ENCODE data around the gene SLC41A2.
"Not testable (repeated sequence)": the region's sequence is repeated elsewhere in the genome, so short reads cannot be mapped to it uniquely, and the experiment has no call there.

Gene SLC41A2

GRCh38 chr12:104964167-104964855 lies 6.2 kb upstream of the SLC41A2 start:
- DNase-seq (ENCODE audit: low read depth) = no peak

DNA sequence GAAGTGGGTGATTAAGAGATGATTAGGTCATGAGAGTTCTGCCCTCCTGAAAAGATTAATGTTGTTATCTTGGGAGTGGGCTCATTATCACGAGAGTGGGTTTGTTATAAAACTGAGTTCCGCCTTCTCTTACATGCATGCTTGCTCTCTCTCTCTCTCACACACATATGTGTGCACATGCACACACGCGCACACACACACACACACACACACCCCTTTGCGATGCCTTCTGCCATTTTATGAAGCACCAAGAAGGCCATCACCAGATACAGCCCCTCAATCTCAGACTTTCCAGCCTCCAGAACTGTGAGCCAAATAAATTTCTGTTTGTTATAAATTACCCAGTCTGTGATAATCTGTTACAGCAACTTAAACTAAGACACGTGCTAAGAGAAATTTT lies 5.7 kb upstream of the SLC41A2 start:
- no peak for DNase-seq (ENCODE audit: low read depth)

DNA sequence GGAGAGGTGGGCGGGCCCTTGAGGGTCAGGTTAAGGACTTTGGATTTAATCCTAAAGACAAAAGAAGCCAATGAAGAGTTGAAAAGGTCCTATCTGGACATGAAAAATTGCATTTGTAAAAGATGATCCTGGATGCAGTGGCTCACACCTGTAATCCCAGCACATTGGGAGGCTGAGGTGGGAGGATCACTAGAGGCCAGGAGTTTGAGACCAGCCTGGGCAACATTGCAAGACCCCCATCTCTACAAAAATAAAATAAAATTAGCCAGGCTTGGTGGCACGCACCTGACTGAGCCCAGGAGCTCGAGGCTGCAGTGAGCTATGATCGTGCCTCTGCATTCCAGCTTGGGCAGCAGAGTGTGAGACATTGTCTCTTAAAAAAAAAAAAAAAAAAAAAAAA lies 2.4 kb upstream of the SLC41A2 start:
- DNase-seq (ENCODE audit: low read depth) = no peak

- peak; percentile 33 for DNase-seq (ENCODE audit: low read depth)
Measured at GRCh38 chr12:104959335-104959841, 1.3 kb upstream of the SLC41A2 start.

DNA sequence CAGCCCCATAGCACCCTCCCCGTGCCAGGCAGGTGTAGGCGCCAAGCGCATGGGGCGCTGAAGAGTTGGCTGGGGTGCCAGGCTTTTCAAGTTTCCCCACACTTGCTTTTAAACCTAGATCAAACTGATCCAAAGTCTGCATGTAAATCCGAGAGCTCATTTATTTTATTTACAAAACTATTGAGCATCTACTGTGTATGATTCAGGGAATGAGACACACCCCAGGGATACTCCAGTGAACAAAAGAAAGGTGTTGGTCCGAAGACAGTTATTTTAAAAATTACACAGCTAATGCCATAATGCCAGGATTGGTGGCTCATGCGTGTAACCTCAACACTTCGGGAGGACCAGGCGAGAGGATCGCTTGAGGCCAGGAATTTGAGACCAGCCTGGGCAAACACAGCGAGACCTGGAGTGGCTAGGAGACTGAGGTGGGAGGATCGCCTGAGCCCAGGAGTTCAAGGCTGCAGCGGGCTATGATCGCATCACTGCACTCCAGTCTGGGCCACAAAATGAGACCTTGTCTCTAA lies 780 bp upstream of the SLC41A2 start:
- no peak for DNase-seq (ENCODE audit: low read depth)

DNA sequence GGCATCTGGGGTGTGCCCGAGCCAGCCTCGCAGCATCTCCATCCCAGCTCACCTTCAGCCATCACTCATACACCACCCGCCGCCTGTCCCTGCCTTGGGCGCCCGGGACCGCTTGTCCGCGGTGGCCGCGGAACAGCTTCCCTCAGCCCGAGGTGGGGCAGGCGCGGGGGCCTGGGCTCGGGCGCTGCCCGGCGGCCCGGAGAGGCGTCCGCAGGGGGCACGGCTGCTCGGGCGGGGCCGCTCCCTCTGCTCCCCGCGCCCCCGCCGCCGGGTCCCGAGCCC lies 430 bp downstream of the SLC41A2 start:
- no peak for DNase-seq (ENCODE audit: low read depth)

GRCh38 chr12:104956870-104957718 lies 996 bp downstream of the SLC41A2 start:
- no peak for DNase-seq (ENCODE audit: low read depth)

- DNase-seq (ENCODE audit: low read depth) = no peak
Measured at GRCh38 chr12:104955703-104956102, 2.4 kb downstream of the SLC41A2 start.

- DNase-seq (ENCODE audit: low read depth) = no peak
Measured at GRCh38 chr12:104953323-104953722, 4.8 kb downstream of the SLC41A2 start.

DNA sequence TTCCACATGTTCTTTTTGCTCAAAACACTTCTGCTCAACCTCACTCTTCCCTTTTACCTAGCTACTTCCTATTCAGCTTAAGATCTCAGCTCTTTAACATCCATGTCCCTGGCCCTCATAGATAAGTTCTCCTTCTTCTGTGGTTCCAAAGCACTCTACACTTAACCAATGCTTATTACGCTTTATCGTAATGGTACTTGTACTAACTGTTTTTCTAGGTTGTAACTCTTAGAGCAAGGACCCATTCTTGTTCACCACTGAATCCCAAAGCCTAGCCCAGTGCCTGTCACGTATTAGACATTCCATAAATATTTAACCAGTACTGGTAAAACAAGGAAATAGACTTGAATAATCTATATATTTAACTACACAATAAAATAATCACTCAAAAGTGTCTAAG lies 5.3 kb downstream of the SLC41A2 start:
- DNase-seq (ENCODE audit: low read depth) = no peak

DNA sequence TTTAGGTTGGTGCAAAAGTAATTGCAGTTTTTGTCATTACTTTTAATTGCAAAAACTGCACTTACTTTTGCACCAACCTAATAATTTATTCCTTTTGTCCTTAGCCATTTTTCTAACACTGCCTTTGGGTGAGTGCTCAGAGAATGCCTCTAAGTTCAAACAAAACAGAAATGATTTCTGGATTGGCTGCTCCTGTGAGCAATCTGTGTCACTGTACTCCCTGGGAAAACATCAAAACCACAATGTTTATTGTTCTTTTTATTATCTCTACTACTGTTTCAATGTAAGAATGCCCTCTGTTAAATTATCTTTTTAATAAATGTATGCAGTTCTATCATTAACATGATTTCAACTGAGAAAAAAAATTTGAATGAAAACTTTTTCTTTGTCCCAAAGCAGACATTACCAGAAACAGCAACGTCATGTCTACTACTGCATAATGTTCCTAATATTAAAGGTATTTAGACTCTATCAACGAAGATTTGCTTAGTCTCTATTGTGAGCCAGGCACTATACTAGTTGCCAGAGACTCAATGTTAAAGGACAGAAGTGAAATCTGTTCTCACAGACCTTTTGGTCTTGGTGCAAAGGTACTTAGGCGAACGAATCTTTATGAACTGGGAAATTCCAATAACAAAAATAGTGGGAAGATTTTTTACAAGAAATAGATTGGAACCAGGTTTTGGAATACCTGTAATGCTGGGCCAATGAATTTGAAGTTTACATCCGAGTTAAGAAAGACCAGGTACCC lies 6.2 kb downstream of the SLC41A2 start:
- DNase-seq (ENCODE audit: low read depth) = peak; percentile 27

GRCh38 chr12:104948716-104949115 lies 9.4 kb downstream of the SLC41A2 start:
- not testable (repeated sequence) for DNase-seq (ENCODE audit: low read depth)

DNA sequence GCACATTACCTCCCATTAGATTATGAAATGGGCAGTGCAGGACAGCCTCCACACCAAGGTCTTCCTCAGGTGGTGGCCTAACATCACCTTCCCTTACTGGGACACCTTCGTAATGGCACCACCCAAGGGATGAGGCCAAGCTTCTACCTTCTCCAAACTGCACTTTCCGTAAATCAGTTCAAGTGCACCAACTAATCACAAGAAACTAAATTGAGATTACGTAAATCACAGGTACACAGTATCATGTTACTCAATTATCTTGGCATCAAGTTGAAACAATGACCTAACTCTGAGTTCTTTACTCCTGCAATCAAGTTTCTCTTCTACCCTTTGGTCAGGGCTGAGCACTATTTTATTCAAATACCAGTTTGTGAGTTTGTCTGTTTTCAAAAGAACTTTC lies 13.8 kb downstream of the SLC41A2 start:
- no peak for DNase-seq (ENCODE audit: low read depth)

DNA sequence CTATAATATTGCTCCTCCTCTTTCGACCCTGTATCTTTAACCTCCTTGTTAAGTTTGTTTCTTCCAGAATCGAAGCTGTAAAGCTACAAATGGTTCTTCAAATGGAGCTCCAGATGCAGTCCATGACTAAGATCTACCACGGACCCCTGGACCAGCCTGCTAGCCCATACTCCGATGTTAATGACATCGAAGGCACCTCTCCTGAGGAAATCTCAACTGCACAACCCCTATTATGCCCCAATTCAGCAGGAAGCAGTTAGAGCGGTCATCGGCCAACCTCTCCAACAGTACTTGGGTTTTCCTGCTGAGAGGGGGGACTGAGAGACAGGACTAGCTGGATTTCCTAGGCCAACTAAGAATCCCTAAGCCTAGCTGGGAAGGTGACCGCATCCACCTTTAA lies 14.7 kb downstream of the SLC41A2 start:
- not testable (repeated sequence) for DNase-seq (ENCODE audit: low read depth)

DNA sequence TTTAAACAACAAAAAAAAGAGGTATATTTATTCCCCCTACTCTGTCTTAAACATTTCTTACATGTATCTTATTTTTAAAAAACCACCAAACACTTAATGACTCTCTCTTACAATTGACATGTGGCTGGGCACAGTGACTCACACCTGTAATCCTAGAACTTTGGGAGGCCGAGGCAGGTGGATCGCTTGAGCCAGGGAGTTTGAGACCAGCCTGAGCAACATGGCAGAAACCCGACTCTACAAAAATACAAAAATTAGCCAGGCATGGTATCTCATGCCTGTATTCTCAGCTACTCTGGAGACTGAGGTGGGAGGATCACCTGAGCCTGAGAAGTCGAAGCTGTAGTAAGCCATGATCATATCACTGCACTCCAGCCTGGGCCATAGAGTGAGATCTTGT lies 16.0 kb downstream of the SLC41A2 start:
- no peak for DNase-seq (ENCODE audit: low read depth)

GRCh38 chr12:104941454-104941853 lies 16.6 kb downstream of the SLC41A2 start:
- no peak for DNase-seq (ENCODE audit: low read depth)

DNA sequence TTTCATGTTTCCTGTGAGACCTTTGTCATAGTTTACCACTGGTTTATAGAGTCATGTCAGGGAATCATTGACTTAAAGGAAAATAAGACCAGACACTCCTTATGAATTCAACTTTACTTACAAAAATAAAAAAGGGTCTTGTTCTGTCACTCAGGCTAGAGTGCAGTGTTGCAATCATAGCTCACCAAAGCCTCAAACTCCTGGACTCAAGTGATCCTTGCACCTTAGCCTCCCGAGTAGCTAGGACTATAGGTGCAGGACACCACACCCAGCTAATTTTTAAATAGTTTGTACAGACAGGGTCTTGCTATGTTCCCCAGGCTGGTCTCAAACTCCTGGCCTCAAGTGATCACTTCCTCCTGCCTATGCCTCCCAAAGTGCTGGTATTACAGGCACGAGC lies 19.0 kb downstream of the SLC41A2 start:
- DNase-seq (ENCODE audit: low read depth) = no peak

GRCh38 chr12:104938371-104938770 lies 19.7 kb downstream of the SLC41A2 start:
- no peak for DNase-seq (ENCODE audit: low read depth)

DNA sequence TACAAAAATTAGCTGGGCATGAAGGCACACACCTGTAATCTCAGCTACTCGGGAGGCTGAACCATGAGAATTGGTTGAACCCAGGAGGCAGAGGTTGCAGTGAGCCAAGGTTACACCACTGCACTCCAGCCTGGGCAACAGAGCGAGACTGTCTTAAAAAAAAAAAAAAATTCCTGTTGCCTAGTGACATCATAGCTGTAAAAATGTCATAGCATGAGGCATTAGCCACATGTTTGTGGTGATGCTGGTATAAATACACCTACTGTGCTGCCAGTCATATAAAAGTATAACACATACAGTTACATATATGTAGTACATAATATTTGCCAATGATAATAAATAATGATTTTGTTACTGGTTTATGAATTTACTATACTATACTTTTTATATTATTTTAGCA lies 22.2 kb downstream of the SLC41A2 start:
- DNase-seq (ENCODE audit: low read depth) = no peak

DNA sequence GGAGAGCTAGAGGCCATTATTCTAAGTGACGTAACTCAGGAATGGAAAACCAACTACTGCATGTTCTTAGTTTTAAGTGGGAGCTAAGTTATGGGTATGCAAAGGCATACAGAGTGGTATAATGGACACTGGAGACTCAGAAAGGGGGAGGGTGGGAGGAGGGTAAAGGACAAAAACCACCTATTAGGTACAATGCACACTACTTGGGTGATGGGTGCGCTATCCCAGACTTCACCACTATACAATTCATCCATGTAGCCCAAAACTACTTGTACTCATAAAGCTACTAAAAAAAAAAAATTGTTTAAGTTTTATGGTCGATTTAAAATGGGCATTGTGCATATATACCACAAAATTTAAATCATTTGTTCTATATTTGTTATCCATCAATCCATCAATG lies 24.3 kb downstream of the SLC41A2 start:
- DNase-seq (ENCODE audit: low read depth) = no peak

DNA sequence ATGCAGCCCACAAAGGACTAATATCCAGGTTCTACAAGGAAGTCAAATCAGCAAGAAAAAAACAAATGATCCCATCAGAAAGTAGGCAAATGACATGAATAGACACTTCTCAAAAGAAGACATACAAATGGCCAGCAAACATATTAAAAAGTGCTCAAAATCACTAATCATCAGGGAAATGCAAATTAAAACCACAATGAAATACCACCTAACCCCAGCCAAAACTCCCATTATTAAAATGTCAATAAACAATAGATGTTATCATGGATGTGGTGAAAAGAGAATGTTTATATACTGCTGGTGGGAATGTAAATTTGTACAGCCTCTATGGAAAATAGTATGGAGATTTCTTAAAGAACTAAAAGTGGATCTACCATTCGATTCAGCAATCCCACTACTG lies 25.0 kb downstream of the SLC41A2 start:
- DNase-seq (ENCODE audit: low read depth) = no peak

All from fibroblast of gingiva (primary cell).